HG02610 (cell line): ENCODE results near the gene EMC10.
"Not testable (repeated sequence)": the region's sequence is repeated elsewhere in the genome, so short reads cannot be mapped to it uniquely, and the experiment has no call there.

Source experiments
- ATAC-seq: cut with Tn5 transposase; IDR thresholded peaks from one replicate; pipeline ENCODE4 v1.9.1; 2021; ENCODE audit warnings: mild to moderate bottlenecking, moderate library complexity; ENCODE audit not compliant: unreplicated experiment

Gene EMC10

DNA sequence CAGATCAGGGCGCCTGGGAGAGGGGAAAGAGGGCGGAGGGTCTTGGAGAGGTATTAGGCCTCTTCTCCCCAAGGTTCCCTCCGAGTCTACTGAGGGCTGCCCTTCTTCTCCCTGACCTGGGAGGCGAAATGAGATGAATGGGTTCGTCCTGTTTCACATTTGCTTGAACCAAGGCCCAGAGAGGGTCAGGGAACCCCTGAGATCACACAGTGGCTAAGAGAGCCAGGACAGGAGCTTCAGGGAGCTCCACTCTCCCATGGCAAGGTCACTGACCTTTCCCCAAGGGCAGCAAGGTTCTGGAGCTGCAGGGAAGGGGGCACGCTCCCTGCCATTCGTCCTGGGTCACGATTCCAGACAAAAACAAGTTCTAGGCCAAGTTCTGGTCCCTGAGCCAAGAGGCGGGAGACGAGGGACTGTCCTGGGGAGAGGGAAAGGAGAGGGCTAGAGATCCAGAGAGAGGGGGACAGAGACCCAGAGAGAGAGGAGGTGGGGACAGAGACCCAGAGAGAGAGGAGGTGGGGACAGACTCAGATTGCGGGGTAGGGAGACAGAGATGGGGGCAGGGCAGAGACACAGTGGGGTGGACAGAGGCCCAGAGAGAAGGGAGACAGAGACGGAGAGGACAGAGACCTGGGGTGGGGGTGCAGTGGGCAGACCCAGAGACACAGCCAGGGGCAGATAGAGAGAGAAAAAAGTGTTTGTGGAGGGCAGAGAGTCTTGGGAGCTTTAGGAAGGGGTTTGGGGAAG lies 36.9 kb downstream of the EMC10 start:
- no peak for ATAC-seq

DNA sequence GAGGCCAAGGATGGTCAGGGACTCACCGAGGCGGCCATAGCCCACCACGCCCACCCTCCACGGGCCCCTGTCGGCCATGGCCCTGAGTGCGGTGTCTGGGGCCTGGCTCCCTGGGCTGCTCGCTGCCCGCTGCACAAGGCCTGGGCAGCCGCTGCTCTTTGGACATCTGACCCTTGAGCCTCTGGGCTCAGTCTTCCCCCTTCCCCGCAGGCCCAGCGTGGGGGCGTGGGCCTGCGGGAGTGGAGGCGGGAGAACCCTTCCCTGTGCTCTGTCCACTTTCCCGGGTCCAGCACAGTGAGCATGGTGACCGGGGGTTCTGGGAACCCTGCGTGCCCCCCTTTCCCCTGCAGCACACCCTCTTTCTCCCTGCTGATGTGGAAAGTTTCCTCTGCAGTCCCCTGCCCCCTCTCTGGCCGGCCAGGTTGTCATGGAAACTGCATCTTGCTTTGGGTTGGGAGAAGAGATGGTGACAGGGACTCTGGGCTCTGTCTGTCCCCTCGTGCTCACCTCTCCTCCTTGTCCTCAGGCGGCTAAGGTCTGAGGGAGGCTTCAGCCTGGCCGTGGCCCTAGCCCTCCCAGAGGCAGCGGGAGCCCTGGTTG lies 37.5 kb downstream of the EMC10 start, which contains the start of gene ASPDH:
Gene ASPDH (minus strand): TSS at position 168 of the 600 bp plus-strand sequence. CDS start 90 bp downstream, at position 78.
- ATAC-seq = no peak

DNA sequence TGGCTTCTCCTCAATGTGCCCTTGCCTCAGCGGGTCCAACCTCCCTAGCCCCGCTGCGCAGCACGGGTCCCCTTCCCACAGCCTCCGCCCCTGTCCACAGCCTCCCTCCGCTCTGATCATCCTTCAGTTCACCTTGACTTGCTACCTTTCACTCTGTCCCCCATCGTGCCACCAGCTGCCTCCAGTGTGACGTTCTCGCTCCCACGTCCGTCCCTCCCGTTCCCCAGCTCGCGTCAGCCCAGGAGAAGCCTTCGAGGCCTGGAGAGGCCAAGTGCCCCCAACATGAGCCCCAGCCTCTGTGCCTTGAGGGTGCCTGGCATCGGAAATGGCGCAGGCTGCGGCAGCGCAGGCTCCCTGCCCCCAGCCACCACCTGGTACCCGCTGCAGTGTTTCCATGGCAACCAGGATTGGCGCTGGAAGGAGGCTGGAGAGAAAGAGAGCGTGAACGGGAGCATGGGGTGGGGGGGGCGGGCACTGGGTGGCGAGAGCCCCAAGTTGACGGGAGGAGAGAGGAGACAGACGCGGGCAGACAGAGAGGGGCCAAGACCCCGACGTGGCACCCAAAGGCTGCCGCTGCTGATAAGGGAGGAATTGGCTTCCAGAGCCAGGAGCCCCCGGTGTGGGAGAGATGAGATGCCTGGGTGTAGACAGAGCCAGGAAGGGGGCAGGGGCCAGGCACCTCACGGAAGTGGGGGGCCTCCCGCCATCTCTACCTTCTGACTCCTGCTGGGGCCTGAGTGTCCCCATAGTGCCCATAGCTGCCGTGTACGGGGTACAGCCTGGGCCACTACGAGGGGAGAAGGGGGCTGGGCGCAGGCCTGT lies 38.2 kb downstream of the EMC10 start:
- ATAC-seq = no peak

DNA sequence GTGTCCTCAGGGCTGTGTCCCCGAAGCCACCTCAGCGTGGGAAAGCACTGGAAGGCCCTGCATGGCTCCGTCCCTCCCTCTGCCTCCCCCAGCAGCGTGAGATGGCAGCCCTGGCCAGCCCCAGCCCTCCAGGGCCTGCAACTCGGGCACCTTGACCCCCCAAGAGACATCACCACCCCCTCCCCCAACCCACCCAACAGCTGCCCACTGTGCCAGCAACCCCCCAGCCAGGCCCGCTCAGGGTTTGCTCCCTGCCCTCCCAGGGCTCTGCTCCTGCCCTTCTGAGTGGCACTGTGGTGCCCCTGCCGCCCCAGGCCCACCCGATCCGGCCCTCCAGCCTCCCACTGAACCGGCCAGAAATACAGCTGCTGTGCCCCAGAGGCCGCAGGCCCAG lies 38.9 kb downstream of the EMC10 start:
- no peak for ATAC-seq

DNA sequence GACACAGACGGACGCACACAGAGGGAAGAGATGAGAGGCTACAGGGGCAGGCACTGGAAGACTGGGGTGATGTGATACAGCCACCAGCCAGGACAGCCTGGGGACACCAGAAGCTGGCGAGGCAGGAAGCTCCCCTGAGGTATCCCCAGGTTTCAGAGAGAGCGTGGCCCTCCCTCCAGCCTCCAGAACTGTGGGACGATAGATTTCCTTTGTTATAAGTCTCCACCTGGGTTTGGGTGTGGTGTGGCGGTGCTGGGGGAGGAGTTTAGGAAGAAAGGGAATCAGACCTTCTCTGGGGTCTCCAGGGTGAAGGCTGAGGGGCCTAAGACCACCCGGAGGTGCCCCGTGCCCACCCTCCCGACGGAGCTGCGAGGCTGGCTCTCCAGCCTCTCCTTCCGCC lies 40.1 kb downstream of the EMC10 start:
- ATAC-seq = no peak

DNA sequence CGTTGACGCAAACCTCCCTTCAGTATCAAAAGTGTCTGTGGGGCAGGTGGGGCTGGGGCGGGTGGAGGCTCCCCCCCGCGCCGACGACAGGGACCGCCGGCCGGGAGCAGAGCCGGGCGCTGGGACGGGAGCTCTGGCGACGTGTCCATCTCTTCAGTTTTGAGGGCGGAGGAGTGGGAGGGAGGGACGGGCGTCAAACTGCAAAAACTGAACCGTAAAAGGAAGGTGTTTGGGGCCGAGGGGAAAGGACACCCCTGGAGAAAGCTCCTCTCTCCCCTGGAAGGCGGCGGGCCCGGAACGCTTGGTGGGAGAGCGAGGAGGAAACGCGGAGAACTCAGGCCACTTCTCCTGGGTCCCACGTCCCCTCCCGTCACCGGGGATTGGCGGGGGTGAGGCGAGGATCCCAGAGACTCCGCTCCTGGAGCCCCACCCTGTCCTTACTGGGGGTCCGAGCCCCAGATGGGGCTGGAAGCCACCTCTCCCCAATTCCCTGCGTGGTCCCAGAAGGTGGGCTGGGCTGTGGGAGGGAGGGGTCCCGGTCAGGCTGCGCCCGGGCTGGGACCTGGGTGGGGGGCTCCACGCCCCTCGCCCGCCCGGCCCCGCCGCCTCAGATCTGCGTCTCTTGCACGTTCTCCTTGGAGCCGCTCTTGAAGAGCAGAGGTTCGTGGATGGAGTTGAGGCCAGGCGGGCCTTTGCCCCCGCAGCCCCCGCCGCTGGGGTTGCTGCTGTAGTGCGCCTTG lies 40.8 kb downstream of the EMC10 start:
- no peak for ATAC-seq

DNA sequence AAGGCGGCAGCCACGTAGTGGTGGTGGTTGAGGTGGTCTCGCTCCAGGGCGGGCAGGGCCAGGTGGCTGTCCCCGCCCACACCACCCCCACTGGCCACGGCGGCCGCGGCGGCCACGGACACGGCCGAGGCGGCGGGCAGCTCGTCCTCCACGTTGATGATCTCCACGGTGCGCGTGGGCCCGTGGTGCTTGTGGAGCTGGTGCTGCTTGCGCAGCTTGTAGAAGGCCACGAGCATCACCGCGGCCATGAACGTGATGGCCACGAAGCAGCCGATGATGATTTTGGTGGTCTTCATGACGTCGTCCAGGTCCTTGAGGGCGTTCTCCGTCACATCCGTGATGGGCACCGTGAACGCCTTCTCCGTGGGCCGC lies 41.4 kb downstream of the EMC10 start:
- no peak for ATAC-seq

DNA sequence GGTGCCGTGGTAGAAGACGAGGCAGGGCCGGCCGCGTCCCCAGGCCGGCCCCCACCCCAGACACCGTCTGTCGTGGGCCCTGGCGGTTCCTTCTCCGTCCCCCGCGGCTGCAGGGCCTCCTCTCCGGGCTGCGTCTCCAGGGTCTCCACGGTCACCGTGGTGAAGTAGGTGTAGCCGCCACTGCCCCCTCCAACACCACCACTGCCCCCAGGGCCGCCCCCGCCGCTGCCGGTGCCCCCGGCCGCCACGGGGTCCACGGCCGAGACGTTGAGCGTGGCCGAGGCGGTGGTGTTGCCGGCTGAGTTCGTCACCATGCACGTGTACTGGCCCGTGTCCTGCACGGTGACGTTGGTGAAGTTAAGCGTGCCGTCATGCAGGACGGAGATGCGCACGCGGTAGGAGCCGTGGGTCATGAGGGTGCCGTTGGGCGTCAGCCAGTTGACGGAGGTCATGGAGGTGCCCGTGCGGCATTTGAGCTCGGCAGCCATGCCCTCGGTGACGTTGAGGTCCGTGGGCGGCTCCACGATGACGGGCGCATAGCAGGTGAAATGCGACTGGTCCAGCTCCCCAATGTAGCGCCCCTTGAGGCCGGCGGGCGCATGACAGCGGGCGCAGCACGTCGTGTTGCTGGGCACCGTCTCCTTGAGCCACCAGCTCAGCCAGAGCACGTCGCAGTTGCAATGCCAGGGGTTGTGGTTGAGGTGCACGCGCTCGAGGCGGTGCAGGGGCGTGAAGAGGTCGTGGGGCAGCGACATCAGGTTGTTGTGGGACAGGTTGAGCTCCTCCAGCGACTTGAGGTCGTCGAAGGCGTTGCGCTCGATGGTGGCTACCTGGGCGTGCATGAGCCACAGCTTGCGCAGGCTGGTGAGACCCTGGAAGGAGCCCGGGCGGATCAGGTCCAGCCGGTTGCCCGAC lies 42.0 kb downstream of the EMC10 start:
- no peak for ATAC-seq

DNA sequence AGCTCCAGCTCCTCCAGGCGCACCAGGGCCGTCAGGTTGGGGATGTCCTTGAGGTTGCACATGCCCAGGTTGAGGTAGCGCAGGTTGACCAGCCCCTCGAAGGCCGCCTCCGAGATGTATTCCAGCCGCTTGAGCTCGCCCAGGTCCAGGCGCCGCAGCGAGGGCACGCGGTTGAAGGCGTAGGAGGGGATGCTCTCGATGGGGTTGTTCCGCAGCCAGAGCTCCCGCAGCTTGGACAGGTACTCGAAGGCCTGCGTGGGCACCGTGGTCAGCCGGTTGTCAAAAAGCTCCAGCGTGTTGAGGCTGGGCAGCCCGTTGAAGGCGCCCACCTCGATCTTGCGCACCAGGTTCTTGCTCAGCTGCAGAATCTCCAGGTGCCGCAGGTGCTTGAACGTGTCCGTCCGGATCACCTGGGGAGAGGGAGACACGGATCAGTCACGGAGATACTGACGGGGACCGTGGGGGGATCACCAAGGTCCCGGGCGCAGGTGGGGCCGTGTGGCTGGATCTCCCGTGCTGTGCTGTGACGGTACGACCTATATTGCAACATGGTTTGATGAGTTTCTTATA lies 42.8 kb downstream of the EMC10 start:
- ATAC-seq = no peak

DNA sequence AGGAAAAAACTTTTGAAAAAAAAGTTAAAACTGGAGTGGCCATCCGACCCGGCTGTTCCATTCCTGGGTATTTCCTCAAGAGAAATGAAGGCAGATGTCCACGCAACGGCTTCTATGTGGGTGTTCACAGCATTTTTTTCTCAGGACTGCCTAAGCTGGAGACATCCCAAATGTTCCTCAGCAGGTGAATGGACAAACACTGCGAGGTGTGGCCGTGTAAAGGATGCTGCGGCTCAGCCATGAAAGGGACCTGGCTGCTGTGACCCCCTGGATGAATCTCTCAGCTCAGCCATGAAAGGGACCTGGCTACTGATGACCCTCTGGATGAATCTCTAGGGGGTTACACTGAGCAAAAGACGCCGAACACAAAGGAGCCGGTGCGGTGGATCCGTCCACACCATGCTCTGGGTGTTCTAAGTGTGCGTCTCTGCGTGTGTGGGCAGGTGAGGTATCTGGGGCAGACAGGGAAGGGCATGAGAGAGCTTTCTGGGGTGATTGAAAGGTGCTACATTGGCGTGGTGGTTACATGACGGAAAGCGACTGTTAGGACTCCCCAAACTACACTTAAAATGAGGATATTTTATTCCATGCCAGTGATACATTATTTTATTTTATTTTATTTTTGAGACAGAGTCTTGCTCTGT lies 44.6 kb downstream of the EMC10 start:
- ATAC-seq = no peak

DNA sequence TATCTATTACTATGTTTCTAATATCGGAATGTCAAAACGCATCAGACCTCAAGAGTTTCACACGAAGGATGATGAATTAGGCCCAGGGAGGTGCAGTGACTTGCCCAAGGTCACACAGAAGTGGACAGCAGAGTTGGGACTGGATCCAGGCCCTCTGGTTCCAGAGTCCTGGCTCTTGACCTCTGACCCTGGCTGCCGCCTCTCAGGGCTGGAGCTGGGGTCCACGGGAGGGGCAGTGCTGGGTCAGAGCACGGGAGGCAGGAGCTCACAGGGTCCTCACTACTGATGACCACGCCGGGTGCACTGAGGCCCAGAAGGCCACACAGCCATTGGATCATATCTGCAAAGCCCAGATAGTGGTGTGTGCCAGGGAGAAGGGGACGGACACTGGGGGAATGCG lies 46.6 kb downstream of the EMC10 start:
- no peak for ATAC-seq

DNA sequence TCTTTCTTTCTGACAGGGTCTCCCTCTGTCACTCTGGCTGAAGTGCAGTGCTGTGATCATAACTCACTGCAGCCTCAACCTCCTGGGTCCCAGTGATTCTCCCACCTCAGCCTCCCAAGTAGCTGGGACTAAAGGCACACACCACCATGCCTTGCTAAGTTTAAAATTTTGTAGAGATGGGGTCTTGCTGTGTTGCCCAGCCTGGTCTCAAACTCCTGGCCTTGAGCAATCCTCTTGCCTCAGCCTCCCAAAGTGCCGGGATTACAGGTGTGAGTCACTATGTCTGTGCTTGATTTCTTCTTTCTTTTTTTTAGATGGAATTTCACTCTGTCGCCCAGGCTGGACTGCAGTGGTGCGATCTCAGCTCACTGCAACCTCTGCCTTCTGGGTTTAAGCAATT lies 51.7 kb downstream of the EMC10 start:
- ATAC-seq = not testable (repeated sequence)

DNA sequence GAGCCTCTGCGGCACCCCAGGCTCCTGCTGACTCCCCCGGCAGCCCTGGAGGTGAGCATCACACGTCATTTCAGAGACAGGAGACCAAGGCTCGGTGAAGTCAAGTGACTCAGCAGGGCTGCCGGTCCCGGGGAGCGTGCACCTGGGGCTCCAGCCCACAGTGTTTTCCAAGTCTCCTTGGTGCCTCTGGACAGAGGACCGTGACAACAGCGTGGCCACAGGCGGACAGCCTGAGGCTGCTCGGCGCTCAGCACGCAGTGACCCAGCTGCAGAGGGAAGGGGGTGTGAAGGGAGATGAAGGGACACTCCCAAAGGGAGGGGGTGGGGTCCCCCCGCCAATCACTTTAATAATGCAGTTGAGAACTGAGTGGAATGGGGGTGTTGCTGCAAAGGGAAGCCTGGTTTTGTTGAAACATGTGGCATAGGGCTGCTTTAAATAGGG lies 54.9 kb downstream of the EMC10 start:
- ATAC-seq = no peak

DNA sequence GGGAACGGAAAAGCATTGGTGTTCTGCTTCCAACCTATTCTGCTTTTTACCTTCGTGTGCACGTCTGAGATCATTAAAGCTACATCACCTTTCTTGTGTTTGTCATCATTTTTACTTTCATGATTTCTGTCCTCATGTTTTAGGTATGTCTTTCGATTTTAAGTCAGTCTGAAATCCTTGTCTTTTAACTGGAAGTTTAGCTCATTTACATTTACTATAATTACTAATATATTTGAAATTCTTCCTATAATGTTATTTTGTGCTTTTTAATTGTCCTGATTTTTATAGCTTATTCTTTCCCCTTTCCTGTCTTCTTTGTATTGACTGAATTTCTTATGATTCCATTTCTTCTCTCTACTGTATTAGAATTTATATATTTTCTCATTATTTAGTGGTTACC lies 56.6 kb downstream of the EMC10 start:
- no peak for ATAC-seq

DNA sequence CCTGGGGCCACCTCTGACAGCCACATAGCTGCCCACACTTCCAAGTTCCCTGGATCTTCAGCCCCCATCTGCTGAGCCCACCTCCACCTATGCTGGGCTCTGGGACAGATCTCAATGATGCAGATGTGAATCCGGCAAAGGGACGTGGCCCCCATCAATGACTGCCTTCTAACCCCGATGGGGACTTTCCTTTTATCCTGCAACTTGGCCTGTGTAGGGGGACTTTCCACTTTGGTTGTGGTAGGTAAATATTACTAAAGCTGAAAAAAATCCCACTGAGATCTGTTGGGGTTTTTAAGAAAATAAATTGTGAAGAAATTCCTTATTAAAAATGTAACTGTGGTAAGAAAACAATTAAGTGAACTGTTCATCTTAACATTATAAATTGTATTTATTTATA lies 58.2 kb downstream of the EMC10 start:
- no peak for ATAC-seq

DNA sequence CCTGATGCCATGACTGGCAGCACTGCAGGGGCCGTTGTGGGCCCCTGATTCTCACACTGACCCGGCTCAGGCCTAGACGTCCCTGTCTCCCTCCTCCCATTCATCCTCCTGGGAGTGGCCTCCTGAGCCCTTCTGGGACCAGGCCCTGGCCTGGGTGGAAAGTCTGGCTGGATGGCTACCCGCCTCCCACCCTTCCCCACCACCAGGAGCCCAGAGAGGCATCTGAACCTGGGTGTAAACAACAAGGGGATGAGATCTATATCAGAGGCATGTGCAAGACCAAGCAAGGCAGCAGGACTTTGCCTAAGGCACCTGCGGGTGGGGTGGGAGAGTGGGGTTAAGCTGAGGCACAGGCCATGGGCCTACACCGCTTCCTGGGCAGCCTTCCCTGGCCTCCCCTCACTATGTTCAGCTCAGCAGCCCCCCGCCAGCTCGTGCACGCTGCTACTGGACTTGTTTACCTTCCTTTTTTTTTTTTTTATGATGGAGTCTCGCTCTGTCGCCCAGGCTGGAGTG lies 59.4 kb downstream of the EMC10 start:
- ATAC-seq = no peak

DNA sequence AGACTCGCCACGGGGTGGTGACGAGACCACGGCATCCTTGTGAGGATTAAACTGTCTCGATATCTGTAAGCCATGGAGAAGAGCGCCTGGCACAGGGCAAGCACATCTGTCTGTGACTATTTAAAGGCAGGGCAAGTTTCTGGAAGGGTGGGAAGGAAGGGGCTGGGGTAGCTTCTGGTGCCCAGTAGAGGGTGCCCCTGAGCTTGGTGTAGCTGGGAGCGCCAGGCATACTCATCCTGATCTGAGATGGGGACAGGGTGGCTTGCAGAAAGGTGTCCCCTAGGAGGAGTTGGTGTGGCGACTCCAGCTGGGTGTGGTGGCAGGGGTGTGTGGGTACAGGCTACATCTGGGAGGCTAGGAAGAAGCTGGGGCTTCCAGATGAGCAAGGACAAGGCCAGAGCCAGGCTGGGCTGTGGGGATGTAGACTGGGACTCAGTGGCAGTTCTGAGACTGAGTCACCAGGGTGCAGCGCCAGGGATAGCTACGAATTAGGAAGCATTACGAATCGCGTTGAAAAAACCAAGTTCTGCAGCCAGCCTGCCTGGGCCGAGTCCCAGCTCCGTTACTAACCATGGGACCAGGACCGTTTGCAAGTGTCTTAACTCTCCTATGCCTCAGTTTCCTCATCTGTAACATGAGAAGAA lies 60.5 kb downstream of the EMC10 start:
- no peak for ATAC-seq

DNA sequence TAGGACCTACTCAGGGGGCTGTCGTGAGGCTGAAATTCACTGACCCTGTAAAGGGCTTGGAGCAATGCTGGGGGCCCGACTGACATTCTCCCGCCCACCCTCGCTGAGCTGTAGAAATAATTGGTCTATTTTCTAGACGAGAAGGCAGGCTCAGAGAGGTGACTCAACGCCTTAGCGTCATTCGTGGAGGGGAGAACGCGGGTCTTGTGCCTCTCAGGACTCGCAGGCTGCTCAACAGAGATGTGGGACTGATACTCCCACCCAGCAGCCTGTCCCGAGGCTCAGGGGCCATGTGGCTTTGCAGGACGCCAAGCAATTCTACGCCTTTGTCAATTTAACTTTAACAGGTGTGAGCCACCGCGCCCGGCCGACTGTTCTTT lies 61.0 kb downstream of the EMC10 start:
- ATAC-seq = no peak
